NOMO-1 (cell line): ENCODE measurements around the gene CCL28.

Experiments used
- DNase-seq, 2 experiments: peaks; one replicate each; lab custom pipeline; 2025; ENCODE audit not compliant: unreplicated experiment in 2 of 2; lab: John Stamatoyannopoulos, UW

The CCL28 gene

DNA sequence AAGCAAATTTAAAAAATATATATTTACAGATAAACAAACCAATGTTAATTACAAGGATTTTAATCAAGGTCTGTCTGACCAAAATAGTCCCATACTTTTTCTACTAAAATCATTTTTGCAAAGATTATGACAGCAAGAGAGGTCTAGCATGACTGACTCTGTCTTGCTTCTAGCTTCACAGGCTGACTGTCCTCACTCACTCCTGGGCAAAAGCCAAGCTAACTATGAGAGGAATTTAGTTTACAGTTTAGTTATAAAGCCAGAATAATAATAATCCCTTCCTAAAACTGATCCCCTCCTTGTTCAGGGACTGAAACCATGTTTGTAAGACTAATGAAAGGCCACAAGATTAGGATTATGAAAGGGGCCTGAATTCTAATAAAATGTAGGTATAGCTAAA lies 53.5 kb downstream of the CCL28 start:
- DNase-seq: no peak

DNA sequence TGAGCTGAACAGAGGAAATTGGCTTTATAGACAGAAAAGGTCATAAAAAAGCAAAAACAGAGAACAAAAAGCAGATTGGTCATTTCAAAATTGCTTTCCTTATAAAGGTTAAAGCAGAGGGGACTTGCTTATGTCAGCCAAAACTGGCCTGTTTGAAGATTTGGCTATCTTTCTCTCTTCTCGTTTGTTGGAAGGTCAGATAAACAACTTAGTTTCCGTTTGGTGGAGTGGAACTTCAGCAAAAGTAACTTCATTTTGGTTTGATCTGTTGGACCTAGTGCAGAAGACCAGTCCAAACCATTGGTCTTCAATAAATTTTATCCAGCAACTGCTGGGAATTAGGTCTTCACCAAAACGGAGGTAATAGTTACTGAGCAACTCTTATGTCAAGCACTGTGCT lies 53.9 kb downstream of the CCL28 start:
- no peak for DNase-seq

DNA sequence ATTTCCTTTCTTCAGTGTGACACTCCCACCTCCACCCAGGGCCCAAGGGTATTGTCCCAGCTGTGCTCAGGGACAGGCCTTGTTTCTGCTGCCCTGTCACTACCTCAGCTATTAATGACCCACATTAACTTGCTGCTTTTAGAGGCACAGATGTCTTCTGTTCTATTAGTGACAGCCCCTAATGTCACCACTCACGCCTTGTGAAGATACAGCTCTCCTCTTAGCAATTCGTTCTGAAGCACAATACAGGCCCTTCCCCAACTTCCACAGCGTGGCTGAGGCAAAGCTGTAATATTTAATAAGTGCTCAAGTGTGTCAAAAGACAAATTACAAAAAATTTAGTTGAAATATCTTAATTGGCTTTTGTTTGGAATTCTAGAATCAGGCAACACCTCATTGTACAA lies 54.3 kb downstream of the CCL28 start:
- DNase-seq: no peak

DNA sequence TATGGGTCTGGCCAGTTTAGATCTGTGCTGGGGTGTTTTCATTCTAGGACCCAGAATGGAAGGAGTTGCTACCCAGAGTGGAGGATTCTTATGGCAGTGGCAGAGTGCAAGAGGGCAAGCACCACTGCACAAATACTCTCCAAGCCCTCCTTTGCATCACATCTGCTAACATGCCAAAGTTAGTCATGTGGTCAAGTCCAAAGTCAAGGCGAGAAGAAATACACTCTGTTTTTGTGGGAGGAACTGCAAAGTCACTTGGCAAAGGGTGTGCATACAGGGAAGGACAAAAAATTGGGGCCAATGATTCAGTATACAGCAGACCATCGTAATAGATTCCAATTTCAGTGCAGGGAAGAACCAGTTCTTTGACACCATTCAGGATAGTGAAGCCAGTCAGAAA lies 55.1 kb downstream of the CCL28 start:
- no peak for DNase-seq

DNA sequence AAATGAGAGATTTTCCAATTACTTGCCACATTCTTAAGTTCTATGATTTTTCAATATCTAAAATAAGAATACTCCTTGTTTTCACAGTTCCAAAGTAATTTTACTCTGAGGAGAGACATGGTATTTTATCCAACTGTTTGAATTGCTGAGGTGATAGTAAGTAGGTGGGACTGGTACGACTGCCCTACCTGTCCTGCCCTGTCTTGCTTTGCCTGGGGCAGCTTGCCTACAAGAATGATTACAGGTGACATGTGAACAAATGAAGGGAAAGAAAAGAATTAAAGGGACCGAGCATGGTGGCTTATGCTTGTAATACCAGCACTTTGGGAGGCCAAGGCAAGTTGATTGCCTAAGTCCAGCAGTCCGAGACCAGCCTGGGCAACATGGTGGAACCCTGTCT lies 57.4 kb downstream of the CCL28 start:
- DNase-seq: no peak

DNA sequence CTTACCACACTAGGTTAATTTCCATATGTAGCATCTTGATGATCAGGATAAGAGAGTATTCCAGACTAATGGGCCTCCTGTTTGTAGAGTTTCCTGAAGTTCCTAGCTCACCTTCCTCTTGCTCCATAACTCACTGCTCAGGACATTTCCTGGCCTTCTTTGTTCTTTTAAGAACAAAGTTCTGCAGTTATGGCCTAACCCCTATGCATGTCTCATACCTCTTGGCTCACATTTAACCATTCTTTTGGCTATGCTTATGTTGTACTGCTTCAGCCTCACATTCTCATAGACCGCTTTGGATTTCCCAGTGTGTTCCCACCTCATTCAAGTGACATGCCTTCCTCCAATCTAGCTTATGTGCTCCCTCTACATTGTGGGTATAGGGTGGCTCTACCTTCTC lies 58.5 kb downstream of the CCL28 start:
- no peak for DNase-seq

DNA sequence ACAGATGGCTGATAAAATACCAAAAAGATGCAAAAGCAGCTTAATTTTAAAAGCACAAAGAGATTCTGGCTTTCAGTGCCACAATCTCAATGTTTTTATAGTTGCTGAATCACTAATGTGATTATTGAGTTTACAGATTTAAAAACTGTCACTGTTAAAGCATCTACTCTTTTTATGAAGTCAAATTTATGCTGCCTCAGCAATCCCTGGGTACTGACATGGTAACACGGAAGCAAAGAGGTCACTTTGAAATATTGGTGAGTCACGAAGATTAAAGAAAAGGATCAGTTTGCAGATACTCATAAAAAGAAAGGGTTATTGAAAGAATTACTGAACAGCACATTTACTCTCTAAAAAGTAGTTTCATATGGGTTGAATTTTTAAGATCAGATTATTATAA lies 59.3 kb downstream of the CCL28 start:
- no peak for DNase-seq

DNA sequence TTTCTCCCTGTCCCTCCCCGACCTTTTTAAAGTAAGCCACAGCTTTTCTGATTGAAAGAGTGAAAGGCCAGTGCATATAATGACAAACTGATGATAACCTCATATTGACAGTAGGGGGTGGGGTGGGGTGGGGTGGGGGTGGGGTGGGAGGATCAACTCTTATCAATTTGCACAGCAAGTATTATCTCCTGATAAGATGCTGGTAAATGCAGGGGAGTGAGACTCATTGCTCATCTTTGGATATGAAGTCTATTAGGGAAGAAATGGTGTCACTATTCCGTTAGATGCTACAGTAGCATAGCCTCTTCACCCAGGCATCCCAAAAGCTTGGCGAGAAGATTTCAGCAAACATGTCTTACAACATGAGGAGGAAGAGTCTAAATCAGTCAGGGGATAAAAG lies 60.1 kb downstream of the CCL28 start:
- no peak for DNase-seq

DNA sequence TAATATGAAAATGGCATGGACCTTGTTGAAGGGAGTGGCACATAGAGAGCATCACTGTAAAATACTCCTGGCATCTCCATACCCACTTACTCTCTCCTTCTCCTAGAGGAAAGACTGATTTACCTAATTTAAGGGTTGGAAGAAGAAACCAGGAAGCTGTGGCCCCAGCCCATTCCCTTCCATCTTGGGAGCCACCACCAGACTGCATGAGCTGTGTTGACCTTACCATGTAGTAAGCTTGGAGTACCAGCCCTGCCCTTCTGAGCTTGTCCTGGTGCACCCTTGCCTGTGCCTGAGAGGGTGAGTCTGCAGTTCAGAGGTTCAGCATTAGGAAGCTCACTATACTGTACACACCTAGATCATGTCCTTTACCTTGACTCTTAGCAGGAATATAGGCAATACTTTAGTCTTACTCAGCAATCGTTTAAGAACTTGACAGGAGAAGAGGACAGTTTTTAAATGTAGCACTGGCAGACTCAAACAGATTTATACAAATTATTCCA lies 63.3 kb downstream of the CCL28 start:
- DNase-seq: no peak

DNA sequence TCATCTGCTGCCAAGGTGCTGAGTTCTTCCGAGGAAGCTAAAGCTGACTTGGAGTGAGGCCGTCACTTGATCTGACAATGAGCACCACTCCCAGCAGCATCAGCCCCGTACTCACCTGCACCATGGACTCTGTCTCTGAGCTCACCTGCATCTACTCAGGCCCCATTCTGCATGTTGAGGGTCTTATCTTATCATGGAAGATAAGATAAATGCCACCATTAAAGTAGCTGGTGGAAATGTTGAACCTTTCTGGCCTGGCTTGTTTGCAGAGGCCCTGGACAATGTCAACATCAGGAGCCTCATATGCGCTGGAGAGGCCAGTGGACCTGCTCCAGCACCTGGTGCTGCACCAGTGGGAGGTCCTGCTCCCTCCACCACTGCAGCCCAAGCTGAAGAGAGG lies 64.0 kb downstream of the CCL28 start:
- DNase-seq: no peak

DNA sequence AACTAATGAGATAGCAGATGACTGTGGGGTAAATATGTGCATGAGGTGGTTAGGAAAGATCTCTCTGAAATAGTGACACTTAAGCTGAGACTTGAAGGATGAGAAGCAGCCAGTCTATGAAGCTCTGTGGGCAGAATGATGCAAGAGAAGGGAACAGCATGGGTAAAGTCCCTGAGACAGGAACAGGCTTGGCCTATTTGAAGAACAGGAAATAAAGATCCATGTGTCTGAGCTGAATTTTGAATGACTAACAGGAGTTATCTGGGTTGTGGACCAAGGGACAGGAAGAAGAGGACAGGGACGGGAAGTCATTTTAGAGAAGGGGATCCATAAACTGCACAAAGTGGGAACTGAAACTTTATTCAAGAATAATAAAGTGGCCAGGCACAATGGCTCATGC lies 73.3 kb downstream of the CCL28 start:
- peak; percentile 89 to 100 for DNase-seq

DNA sequence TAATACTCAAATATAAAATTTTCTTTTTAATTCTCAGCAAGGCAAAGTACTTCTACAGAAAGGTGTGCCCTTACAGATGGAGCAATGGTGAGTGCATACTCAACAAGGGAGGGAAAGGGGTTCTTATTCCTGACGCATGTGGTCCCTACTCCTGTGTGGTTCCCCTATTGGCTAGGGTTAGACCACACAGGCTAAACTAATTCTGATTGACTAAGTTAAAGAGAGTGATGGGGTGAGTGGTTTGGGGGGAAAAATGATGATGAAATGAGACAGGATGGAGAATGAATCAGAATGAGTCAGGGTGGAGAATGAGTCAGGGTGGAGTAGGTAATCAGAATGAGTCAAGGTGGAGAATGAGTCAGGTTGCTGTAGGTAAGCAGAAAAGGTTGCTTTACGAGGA lies 76.0 kb downstream of the CCL28 start:
- DNase-seq: no peak

DNA sequence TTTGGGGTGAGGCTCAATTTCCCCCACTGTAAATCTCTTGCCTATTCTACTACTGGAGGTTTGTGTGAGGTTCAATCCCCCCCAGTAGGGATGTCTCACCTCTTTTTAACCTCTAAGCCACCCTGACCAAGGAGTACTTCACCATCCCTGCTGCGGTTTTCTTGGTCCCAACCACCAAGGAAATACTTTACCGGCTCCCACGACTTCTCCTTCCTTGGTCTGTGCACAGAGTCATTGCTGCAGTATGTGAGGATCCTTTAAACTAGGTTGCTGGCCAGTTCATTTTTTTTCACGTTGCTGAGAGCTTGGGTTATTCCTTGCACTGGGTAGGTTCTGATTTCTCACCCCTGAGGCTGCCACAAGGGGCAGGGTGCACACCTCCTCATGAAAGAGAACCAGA lies 76.5 kb downstream of the CCL28 start:
- no peak for DNase-seq

DNA sequence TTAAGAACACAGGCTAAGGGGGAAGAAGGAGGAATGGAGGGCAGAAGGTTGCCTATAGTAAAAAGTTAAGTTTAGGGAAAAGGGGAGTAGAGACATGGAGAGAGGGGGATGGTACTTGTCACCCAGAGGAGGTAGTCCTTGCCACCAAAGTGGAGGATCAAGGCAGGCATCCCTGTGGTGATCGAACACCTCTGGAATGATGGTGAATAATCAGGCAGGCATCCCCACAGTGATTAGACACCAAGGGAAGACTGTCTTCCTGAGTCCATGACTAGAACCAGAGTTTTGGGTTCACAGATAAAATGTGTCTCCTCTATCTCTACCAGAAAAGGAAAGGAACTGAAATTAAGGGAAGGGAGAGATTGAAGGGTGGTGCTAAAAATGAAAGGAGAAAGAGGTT lies 79.8 kb downstream of the CCL28 start:
- DNase-seq: no peak
